Activated CD4-positive, alpha-beta T cell treated with anti-CD3 and anti-CD28 coated beads, Interleukin-2, amount 10 ng/mL, durations not matched to agents 24 days and 14 days (primary cell): ENCODE data around the gene KIAA0232. TPM values are rescaled to one million over a fixed set of nuclear protein-coding genes. Genes with fewer than 3 reads are reported as not detected.

Experiments used
- DNase-seq: peaks from one replicate; pipeline ENCODE4 v3.0.0; 2022
- H3K27ac Mint-ChIP-seq: one replicate; pipeline ENCODE4 v1.8.0; 2022; ENCODE audit warnings: mild to moderate bottlenecking, mixed read lengths
- H3K27me3 Mint-ChIP-seq: one replicate; pipeline ENCODE4 v1.8.0; 2022; ENCODE audit warnings: mixed read lengths
- H3K36me3 Mint-ChIP-seq: one replicate; pipeline ENCODE4 v1.8.0; 2022; ENCODE audit warnings: low read depth, mild to moderate bottlenecking, mixed read lengths
- H3K4me1 Mint-ChIP-seq: one replicate; pipeline ENCODE4 v1.8.0; 2021; ENCODE audit warnings: mixed read lengths
- H3K4me3 Mint-ChIP-seq: one replicate; pipeline ENCODE4 v1.8.0; 2022; ENCODE audit warnings: mild to moderate bottlenecking, moderate library complexity, mixed read lengths
- H3K9me3 Mint-ChIP-seq: one replicate; pipeline ENCODE4 v1.8.0; 2021; ENCODE audit warnings: mixed read lengths
- intact Hi-C: fragments of 100-400 bp; cut with micrococcal nuclease; formaldehyde crosslinking; loops from one replicate; pipeline ENCODE4 v1.15.1; 2023
- total RNA-seq: library from RNA; stranded (reverse); gene quantifications from 2 replicates; pipeline ENCODE4 v1.2.3, GENCODE V29; 2022

The KIAA0232 gene, protein sequence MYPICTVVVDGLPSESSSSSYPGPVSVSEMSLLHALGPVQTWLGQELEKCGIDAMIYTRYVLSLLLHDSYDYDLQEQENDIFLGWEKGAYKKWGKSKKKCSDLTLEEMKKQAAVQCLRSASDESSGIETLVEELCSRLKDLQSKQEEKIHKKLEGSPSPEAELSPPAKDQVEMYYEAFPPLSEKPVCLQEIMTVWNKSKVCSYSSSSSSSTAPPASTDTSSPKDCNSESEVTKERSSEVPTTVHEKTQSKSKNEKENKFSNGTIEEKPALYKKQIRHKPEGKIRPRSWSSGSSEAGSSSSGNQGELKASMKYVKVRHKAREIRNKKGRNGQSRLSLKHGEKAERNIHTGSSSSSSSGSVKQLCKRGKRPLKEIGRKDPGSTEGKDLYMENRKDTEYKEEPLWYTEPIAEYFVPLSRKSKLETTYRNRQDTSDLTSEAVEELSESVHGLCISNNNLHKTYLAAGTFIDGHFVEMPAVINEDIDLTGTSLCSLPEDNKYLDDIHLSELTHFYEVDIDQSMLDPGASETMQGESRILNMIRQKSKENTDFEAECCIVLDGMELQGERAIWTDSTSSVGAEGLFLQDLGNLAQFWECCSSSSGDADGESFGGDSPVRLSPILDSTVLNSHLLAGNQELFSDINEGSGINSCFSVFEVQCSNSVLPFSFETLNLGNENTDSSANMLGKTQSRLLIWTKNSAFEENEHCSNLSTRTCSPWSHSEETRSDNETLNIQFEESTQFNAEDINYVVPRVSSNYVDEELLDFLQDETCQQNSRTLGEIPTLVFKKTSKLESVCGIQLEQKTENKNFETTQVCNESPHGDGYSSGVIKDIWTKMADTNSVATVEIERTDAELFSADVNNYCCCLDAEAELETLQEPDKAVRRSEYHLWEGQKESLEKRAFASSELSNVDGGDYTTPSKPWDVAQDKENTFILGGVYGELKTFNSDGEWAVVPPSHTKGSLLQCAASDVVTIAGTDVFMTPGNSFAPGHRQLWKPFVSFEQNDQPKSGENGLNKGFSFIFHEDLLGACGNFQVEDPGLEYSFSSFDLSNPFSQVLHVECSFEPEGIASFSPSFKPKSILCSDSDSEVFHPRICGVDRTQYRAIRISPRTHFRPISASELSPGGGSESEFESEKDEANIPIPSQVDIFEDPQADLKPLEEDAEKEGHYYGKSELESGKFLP (N-terminal part only)
- total RNA-seq, result 13.6 and 16.7 TPM in 2 replicates

DNA sequence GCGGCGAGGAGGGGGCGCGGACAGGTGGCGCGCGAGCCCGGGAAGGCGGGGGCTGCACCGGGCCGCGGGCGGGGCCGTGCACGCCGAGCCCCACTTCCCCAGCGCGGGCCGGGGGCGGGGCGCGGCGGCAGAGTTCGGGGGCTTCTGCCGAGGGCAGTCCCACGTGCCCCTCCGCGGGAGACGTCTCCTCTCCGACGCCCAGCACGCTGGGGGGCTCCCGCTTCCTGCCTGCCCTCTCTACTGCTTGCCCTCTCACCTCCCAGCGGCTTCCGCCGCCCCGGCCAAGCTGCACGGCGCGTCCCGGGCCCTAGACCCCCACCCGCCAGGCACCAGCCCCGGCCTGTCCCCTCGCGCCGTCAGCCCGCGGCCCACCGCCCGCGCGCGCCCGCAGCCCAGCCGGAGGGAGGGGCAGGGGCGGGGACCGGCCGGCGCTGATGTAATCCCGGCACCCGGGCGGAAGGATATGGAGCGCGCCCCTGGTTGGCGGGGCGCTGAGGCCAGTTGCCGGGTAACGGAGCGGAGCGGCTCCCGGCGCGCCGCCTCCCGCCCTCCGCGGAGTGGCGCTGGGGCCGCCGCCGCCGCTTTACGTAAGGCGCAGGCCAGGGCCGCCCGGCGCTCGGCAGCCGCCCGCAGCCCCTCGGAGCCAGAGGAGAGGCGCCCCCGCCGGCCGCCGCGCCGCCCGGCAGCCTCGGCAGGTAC, at the start of gene KIAA0232:
Gene KIAA0232, plus strand, starts transcription at position 581 of the 699 bp plus-strand sequence. CDS start 41,727 bp downstream, outside the sequence.
- intact Hi-C loops, result loop anchor here (1.0 to 5.0 kb wide), 2 partner anchors 90 to 142 kb away; partner anchors contain the start of gene MRFAP1
- H3K27ac Mint-ChIP-seq, result peak within 1 kb of the TSS; percentile 75
- H3K9me3 Mint-ChIP-seq, result no peaks in the 10 kb centered on the region
- peaks cover 5% of the 10 kb centered on the region for H3K36me3 Mint-ChIP-seq
- H3K4me3 Mint-ChIP-seq, result peak within 1 kb of the TSS; percentile 88
- H3K4me1 Mint-ChIP-seq, result peaks cover 44% of the 10 kb centered on the region
- H3K27me3 Mint-ChIP-seq, result no peaks in the 10 kb centered on the region
- DNase-seq, result peak; percentile 97

DNA sequence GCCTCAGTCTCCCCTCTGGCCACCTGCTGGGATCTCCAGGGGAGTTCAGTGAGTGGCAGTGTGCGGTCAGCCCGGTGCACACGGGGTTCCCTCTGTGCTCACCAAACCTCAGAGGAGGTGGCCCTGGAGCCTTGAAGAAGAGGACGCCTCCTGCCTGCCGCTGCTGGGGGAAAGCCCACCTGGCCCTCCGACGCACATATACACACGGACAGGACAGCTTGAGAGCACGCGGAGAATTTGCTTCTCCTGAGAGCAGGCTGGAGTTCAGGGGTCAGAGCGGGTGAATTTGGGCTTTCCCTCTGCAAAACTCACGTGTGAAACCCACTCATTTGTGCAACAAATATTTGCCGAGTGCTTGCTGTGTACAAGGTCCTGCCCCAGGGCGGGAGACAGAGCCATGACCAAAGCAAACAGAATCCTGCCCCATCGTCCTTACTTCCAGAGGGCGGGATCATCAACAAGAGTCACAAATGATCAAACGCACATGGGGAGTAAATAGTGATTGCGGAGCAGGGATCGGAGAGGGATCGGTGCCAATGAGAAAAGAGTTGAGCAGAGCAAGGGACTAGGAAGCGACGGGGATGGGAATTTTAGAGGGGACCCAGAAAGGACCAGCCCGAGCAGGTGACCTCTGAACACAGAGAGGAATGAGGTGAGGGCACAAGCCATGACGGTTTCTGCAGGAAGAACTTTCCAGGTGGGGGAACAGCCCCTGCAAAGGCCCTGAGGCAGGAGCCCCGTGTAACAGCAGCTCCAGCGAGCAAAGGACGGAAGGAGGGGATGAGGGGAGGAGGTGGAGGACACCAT, 49.0 kb upstream of the KIAA0232 start:
- peaks cover 5% of the 10 kb centered on the region for H3K27me3 Mint-ChIP-seq
- H3K9me3 Mint-ChIP-seq, result no peaks in the 10 kb centered on the region
- intact Hi-C loops, result no loop called here
- H3K36me3 Mint-ChIP-seq, result no peaks in the 10 kb centered on the region
- no peak overlapping the region for H3K4me3 Mint-ChIP-seq
- no peaks in the 10 kb centered on the region for H3K4me1 Mint-ChIP-seq
- no peak for DNase-seq
- H3K27ac Mint-ChIP-seq, result no peak overlapping the region

DNA sequence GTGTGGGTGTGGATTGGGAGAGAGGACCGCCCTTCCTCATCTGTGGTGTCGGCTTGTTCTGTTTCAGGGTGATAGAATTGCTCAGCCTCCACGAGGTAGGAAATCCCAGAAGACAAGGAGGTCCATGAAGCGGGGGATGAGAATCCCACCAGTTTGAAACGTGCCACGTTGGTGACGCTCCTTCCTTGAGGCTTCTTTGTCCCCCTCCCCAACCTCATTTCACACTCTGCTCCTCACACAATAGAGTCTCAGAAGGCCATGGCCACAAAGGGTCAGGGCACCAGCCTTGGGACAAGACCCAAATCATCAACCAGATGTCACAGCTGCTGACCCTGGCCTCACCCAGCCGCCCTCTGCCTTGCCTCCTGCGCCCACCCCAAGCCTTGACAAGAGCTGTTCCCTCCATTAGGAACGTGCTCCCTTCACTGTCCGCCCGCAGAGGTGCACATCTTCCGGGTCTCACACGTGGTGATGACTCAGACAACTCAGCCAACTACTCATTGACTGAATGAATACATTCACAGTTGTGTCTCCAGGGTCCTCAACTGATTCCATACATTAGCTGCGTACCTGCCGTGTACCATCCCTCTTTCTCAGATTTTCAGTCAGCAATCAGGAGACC, 48.3 kb upstream of the KIAA0232 start:
- no peaks in the 10 kb centered on the region for H3K9me3 Mint-ChIP-seq
- no peak for DNase-seq
- peaks cover 5% of the 10 kb centered on the region for H3K27me3 Mint-ChIP-seq
- no peaks in the 10 kb centered on the region for H3K4me1 Mint-ChIP-seq
- no peak overlapping the region for H3K4me3 Mint-ChIP-seq
- intact Hi-C loops, result no loop called here
- H3K36me3 Mint-ChIP-seq, result no peaks in the 10 kb centered on the region
- no peak overlapping the region for H3K27ac Mint-ChIP-seq

DNA sequence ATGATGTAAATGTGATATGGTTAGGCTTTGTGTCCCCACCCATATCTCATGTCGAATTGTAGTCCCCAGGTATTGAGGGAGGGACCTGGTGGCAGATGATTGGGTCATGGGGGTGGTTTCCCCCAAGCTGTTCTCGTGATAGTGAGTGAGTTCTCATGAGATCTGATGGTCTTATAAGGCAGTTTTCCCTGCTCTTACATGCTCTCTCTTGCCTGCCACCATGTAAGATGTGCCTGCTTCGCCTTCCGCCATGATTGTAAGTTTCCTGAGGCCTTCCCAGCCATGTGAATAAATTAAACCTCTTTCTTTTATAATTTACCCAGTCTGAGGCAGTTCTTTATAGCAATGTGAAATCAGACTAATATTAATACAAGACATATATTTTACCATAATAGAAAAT, 42.6 kb upstream of the KIAA0232 start:
- intact Hi-C loops, result no loop called here
- Mint-ChIP-seq H3K27ac (no peak overlapping the region), H3K9me3 (no peaks in the 10 kb centered on the region), H3K4me3 (no peak overlapping the region), H3K4me1 (peaks cover 3% of the 10 kb centered on the region), H3K36me3 (no peaks in the 10 kb centered on the region), H3K27me3 (peaks cover 5% of the 10 kb centered on the region)
- DNase-seq, result no peak

DNA sequence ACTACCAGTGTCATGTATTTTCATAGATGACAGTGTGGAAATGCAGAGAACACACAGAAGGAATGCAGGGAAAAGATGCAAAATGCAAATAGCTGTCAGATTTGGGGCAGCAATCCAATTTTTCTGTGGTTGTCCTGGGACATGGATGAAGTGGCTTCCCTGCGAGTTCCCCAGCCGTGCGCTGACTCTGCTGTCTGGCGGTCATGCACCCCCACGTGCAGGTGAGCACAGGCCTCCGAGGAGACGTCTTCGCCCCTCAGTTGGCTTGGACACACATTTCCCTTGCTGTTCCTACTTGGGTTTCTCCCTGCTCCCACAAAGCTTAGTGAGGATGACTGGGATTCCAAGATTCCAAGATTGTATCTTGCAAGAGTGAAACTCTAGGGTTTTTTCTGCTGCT, 42.2 kb upstream of the KIAA0232 start:
- Mint-ChIP-seq H3K27ac (no peak overlapping the region), H3K9me3 (no peaks in the 10 kb centered on the region), H3K36me3 (no peaks in the 10 kb centered on the region), H3K27me3 (peaks cover 5% of the 10 kb centered on the region), H3K4me1 (peaks cover 3% of the 10 kb centered on the region), H3K4me3 (no peak overlapping the region)
- intact Hi-C loops, result no loop called here
- no peak for DNase-seq

DNA sequence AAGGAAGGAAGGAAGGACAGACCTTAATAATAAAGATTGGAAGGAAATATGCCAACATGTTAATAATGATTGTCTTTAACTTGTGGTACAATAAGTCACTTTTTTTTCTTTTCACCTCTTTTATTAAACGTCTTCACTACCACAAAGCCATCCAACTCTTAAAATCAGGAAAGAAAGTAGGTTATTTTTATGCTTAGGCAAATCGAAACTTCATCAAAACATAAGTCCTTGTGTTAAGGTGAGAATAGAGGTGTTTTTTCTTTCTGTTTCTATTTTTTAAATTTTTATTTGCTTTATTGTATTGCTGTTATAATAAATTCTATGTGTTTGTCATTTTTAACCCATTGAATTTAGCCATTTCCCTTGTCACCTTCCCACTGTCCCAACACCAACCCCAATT, 40.0 kb upstream of the KIAA0232 start:
- no peaks in the 10 kb centered on the region for H3K9me3 Mint-ChIP-seq
- no peak for DNase-seq
- peaks cover under 1% of the 10 kb centered on the region for H3K27me3 Mint-ChIP-seq
- peaks cover 3% of the 10 kb centered on the region for H3K4me1 Mint-ChIP-seq
- H3K36me3 Mint-ChIP-seq, result no peaks in the 10 kb centered on the region
- H3K27ac Mint-ChIP-seq, result no peak overlapping the region
- intact Hi-C loops, result no loop called here
- H3K4me3 Mint-ChIP-seq, result no peak overlapping the region

DNA sequence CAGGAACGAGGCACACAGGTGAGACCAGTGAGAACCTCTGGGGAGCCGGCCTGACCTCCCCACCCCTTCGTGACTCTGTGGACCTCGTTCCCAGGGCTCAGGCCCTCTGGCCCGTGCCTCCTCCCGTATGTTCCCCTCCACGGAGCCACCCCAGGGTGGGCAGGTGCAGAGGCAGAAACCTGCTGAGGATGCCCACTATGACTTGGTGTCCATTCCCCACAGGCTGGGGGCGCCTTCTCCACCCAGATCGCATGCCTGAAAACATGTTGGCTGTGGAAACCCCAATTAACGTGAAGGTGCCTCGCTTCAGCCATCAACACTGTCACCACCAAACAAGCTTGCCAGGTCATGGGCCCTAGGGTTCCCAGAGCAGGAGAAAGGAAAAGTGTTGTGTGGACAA, 39.5 kb upstream of the KIAA0232 start:
- DNase-seq, result no peak
- H3K4me1 Mint-ChIP-seq, result peaks cover 3% of the 10 kb centered on the region
- H3K27me3 Mint-ChIP-seq, result no peaks in the 10 kb centered on the region
- H3K4me3 Mint-ChIP-seq, result no peak overlapping the region
- H3K27ac Mint-ChIP-seq, result no peak overlapping the region
- H3K9me3 Mint-ChIP-seq, result no peaks in the 10 kb centered on the region
- intact Hi-C loops, result no loop called here
- H3K36me3 Mint-ChIP-seq, result no peaks in the 10 kb centered on the region

DNA sequence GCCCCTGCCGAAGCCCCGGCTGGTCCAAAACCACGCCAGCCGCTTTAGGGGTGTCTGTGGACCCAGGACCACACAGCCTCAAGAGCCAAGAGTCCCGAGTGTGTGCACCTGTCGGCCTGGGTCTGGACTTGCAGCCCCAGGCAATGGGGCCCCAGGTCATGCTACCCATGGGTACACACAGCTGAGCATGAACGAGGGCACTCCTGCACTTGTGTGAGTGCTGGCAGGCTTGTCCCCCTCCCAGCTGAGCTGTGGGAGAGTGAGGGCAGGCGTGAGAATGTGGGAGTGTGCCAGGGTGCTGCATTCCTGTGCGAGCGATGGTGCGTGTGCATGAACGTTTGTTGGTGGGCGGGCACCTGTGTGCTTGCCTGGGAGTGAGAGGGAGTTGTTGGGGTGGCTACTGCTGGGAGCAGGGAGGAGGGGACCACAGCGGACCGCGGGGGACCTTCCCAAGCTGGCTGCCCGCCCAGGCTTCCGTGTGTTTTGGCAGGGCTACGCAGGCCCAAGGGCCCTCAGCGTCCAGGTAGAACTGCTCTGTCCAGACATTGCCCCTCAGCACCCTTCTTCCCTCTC, 35.7 kb upstream of the KIAA0232 start:
- no peaks in the 10 kb centered on the region for H3K27me3 Mint-ChIP-seq
- no peaks in the 10 kb centered on the region for H3K9me3 Mint-ChIP-seq
- peaks cover 7% of the 10 kb centered on the region for H3K4me1 Mint-ChIP-seq
- H3K4me3 Mint-ChIP-seq, result no peak overlapping the region
- H3K36me3 Mint-ChIP-seq, result no peaks in the 10 kb centered on the region
- DNase-seq, result no peak
- intact Hi-C loops, result no loop called here
- H3K27ac Mint-ChIP-seq, result no peak overlapping the region

DNA sequence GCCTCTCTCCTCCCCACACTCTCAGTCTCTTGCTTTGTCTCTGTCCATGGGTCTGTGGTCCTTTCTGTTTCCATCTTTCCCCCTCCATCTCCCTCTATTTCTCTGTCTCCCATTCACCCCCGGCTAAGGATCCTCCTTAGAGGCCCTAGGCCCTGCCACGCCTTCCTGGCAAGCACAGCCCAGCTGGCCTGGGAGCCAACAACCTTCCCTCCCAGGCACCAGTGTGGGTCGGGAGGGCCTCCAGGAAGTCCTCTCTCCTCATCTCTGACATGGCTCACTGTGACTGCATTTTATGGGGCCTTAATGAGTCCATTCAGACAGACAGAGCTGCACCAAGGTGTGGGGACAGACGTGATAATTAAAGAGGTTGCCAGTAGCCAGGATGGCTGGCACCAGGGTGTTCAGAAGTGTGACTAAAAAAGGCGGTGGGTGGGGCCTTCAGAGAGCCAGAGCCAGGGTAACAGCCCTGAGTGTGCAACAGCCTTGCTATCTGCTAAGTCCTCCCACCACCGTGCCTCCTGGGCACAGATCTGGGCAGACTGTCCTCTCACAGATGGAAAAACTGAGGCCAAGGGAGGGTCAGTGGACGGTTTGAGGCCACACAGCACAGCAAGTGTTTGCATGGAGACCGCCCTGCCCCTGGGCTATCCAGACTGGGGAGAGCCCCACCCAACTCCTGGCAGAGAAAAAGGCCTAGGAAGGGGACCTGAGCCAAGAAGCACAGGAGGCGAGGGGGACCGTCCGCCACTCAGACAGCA, 35.1 kb upstream of the KIAA0232 start:
- Mint-ChIP-seq H3K27me3 (no peaks in the 10 kb centered on the region), H3K36me3 (no peaks in the 10 kb centered on the region), H3K4me3 (no peak overlapping the region), H3K27ac (peak overlapping the region; percentile 25), H3K4me1 (peaks cover 5% of the 10 kb centered on the region), H3K9me3 (no peaks in the 10 kb centered on the region)
- no peak for DNase-seq
- intact Hi-C loops, result no loop called here

DNA sequence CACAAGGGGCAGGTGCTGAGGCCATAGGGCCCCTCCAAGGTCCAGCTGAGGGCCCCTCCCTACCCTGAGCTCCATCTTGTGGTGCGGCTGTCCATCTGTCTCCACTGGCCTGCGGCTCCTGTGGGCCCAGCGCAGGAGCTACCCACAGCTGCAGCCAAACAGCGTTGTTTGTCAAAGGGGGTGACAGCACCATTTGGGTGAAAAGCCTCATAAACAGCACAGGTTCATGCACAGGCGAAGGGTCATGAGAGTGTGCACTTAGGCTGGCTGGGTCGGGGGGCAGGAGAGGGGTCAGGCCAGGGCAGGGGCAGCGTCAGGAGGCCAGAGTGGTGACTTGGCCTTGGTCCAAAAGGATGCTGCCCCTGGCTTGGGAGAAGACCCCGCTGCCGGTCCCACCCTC, 34.2 kb upstream of the KIAA0232 start:
- Mint-ChIP-seq H3K9me3 (no peaks in the 10 kb centered on the region), H3K4me1 (peaks cover 5% of the 10 kb centered on the region), H3K4me3 (no peak overlapping the region), H3K36me3 (no peaks in the 10 kb centered on the region), H3K27me3 (no peaks in the 10 kb centered on the region), H3K27ac (no peak overlapping the region)
- intact Hi-C loops, result no loop called here
- no peak for DNase-seq

DNA sequence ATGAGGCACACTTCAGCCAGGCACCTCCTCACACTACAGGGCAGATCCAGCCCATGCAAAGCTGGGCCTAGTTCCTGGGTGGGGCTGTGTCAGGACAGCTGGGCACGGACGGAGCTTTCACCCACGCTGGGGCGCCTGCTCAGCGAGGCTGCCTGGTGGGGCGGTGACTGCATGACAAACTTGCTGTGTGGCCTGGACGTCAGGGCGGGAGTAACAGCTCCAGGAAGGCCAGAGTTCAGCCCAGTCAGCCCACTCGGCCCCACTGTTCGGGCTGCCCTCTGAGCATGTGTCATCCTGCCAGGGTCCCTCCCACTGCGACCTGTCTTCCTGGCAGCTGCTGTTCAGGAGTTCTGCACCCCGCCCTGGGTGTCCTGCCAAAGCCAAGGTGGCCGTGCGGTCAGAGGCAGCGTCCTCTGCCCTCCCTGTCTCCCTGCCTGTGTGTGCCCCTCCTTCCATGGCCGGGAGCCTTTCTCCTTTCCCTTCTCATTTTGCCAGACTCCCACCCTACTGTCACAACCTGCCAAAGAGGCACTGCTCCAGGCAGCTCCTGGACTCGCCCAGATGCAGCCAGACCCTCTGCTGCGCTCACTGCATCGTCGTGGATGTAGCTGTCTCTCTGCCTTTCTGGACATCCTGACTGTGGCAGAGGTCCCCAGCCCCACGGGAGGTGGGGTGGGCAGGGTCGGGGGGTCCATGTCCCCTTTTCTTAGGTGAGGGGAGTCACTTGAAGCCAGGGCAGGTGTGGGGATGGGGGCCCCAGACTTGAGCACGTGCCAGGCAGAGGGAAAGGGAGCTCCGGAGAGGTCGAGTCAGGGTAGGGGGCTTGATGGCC, 33.0 kb upstream of the KIAA0232 start:
- intact Hi-C loops, result no loop called here
- H3K9me3 Mint-ChIP-seq, result no peaks in the 10 kb centered on the region
- H3K36me3 Mint-ChIP-seq, result no peaks in the 10 kb centered on the region
- no peak for DNase-seq
- no peak overlapping the region for H3K4me3 Mint-ChIP-seq
- H3K4me1 Mint-ChIP-seq, result peaks cover 5% of the 10 kb centered on the region
- H3K27me3 Mint-ChIP-seq, result no peaks in the 10 kb centered on the region
- H3K27ac Mint-ChIP-seq, result no peak overlapping the region
